NCI-H82 (cell line): ENCODE results near the gene CPEB2.
"Not testable (repeated sequence)": the region's sequence is repeated elsewhere in the genome, so short reads cannot be mapped to it uniquely, and the experiment has no call there.

Source experiments
- DNase-seq: peaks from one replicate; lab custom pipeline; 2025; lab: John Stamatoyannopoulos, UW

Gene CPEB2

GRCh38 chr4:15043922-15044321, 41.6 kb downstream of the CPEB2 start:
- DNase-seq = no peak

- DNase-seq = no peak
These were observed 52.3 kb downstream of the CPEB2 start for GRCh38 chr4:15054541-15054940.

GRCh38 chr4:15060213-15060612, 57.9 kb downstream of the CPEB2 start:
- no peak for DNase-seq

GRCh38 chr4:15063341-15063740, 61.1 kb downstream of the CPEB2 start:
- no peak for DNase-seq

- no peak for DNase-seq
These were observed 63.2 kb downstream of the CPEB2 start for GRCh38 chr4:15065516-15065915.

- DNase-seq = no peak
These were observed 63.9 kb downstream of the CPEB2 start for GRCh38 chr4:15066140-15066539.

GRCh38 chr4:15068298-15068697, 66.0 kb downstream of the CPEB2 start:
- no peak for DNase-seq

DNA sequence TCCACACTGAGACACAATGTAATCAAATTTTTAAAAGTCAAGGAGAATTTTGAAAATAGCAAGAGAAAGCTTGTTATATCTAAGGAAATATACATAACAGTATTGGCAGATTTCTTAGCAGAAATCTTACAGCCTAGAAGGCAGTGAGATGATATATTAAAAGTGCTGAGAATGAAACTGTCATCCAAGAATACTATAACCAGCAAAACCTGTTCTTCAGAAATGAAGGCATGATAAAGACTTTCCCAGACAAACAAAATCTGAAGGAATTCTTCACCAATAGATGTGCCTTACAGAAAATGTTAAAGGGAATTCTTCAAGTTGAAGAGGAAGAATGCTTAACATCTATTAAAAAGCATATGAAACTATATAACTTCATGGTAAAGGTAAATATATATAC, 73.6 kb downstream of the CPEB2 start:
- DNase-seq = no peak

DNA sequence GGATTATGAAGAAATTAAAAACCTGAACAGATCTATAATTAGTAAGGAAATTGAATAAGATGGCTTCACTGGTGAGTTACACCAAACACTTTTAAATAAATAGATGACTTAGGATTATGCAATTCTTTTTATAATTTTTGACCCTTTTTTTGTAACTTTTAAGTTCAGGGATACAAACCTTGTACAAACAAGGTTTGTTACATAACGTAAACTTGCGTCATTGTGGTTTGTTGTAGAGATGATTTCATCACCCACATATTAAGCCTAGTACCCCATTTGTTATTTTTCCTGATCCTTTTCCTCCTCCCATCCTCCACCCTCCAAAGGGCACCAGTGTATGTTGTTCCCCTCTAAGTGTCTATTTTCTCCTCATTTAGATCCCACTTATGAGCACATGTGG, 75.7 kb downstream of the CPEB2 start:
- no peak for DNase-seq

- peak; percentile 18 for DNase-seq
These were observed 76.7 kb downstream of the CPEB2 start for GRCh38 chr4:15078682-15079642.

- no peak for DNase-seq
These were observed 82.5 kb downstream of the CPEB2 start for GRCh38 chr4:15084780-15085179.

- DNase-seq = not testable (repeated sequence)
These were observed 83.5 kb downstream of the CPEB2 start for GRCh38 chr4:15085762-15086161.

DNA sequence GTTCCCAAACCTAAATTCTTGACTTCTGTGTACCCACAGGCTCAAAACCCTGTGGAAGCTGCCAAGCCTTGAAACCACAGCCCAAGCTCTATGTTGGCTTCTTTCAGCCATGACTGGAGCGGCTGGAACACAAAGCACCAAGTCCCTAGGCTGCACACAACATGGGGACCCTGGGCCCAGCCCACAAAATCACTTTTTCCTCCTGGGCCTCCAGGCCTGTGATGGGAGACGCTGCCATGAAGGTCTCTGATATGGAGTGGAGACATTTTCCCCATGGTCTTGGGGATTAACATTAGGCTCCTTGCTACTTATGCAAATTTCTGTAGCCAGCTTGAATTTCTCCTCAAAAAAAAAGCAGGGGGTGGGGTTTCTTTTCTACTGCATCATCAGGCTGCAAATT, 84.0 kb downstream of the CPEB2 start:
- DNase-seq = not testable (repeated sequence)

DNA sequence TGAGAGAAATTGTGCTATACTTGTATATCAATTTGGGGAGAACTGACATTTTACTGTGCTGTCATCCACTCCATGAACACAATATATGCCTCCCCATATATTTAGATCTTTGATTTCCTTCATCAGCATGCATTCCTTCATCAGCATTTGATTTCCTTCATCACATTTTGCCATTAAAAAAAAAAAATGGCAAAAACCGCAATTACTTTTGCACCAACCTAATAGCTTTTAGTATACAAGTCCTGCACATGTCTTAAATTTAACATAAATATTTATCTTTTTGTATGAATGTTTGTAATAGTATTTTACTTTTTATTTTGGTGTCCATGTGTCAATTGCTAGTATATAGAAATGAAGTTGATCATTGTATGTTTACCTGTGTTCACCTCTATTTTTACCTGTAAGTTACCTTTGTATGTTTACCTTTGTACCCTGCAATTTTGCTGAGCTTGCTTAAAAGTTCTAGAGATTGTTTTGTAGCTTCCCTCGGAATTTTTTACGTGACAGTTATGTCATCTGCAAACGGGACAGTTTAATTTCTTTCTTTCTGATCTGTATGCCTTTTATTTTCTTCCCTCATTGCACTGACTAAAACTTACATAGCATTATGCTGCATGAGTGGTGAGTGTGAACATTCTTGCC, 86.2 kb downstream of the CPEB2 start:
- DNase-seq = no peak

GRCh38 chr4:15089979-15090378, 87.7 kb downstream of the CPEB2 start:
- DNase-seq = no peak

DNA sequence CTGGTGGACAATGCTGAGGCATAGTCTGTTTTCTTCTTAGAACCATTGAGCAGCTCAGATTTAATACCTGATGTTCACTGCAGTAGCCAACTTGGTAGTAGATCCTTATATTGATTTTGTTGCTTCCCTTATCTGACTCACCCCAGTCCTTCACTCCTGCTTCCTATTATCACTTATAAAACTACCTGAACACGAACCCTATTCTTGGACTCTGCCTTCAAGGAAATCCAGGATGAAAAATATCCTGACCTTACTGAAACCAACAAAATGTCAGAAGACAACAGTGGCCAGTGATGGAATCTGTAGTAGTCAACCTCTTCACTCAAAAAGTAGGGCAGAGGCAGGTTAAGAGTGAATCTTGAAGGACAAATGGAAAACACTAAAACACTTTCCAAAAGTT, 98.1 kb downstream of the CPEB2 start:
- no peak for DNase-seq

GRCh38 chr4:15100994-15101695, 98.9 kb downstream of the CPEB2 start:
- no peak for DNase-seq

DNA sequence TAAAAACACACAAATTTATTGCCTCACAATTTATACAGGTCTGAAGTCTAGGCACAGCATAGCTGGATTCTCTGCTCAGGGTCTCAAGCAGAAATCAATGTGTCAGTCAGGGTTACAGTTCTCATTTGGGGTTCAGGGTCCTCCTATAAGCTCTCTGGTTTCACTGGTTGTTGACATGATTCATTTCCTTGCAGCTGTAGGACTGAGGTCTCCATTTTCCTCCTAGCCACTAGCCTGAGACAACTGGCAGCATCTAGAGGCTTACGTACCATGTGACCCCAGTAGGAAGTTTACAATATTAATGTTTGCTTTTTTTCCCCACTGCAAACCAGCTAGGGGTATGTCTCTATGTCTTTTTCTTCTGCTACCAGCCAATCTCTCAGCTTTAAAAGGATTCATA, 102.5 kb downstream of the CPEB2 start:
- no peak for DNase-seq

DNA sequence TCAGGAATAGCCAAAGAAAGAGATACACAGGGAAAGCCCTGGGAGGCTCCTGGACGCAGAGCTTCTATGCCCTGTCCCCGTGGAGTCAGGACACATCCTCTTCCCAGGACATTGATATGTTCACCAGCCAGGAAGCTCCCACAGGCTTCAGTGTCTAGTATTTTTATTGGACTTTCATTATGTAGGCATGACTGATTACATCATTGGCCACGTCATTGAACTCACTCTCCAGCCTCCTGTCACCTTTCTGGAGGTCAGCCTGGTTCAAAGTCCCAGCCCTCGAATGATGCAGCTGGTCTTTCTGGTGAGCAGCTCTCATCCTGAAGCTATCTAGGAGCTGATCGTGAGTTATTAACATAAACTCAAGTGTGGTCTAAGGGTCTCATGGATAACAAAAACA, 104.1 kb downstream of the CPEB2 start:
- DNase-seq = no peak

GRCh38 chr4:15109600-15109999, 107.3 kb downstream of the CPEB2 start:
- DNase-seq = no peak

GRCh38 chr4:15110120-15110571, 107.9 kb downstream of the CPEB2 start:
- DNase-seq = no peak

GRCh38 chr4:15116509-15117079, 114.3 kb downstream of the CPEB2 start:
- DNase-seq = no peak
